ENCODE data around the gene LARGE1. TPM values are rescaled to one million over a fixed set of nuclear protein-coding genes. Genes with fewer than 3 reads are reported as not detected.

LARGE1 gene
- total and polyA plus RNA-seq, 4 experiments from 2014 or later: 0.06 to 1.1 (median 1.0) TPM; not detected in 1

- H3K27me3 Mint-ChIP-seq: no peaks in the 10 kb centered on the region
- ChIA-PET POLR2A (ENCODE audit: partially characterized antibody) (no interaction called here), CTCF (ENCODE audit: partially characterized antibody) (no interaction called here)
- no peaks in the 10 kb centered on the region for H3K4me1 ChIP-seq (ENCODE audit: insufficient read depth, low read length)
- H3K27ac ChIP-seq (ENCODE audit: low read depth, low read length): no peak overlapping the region
- no peak overlapping the region for H3K4me3 Mint-ChIP-seq
- no peaks in the 10 kb centered on the region for H3K36me3 ChIP-seq (ENCODE audit: insufficient read depth, low read length)
- no peaks in the 10 kb centered on the region for H3K36me3 Mint-ChIP-seq
- no peak overlapping the region for H3K4me3 ChIP-seq (ENCODE audit: low read length in 2 of 2)
- H3K9me3 Mint-ChIP-seq: peaks cover 0 to 14% (median 0%) of the 10 kb centered on the region in 8 donors
- no peaks in the 10 kb centered on the region for H3K27me3 ChIP-seq (ENCODE audit: insufficient read depth, low read length)
- intact Hi-C loops (cut with micrococcal nuclease): no loop called here
- DNase-seq: no peak
- H3K9me3 ChIP-seq (ENCODE audit: control insufficient read depth in 1 of 2, low read length in 2 of 2): no peaks in the 10 kb centered on the region
- H3K27ac Mint-ChIP-seq: no peak overlapping the region
- H3K4me1 Mint-ChIP-seq: peaks cover 0 to 1% (median 0%) of the 10 kb centered on the region in 4 donors
These were observed 415.2 kb downstream of the LARGE1 start for GRCh38 chr22:33504941-33505625.

GRCh38 chr22:33496112-33496511 is 424.2 kb downstream of the LARGE1 start:
- H3K9me3 Mint-ChIP-seq: peaks cover 0 to 9% (median 3%) of the 10 kb centered on the region in 8 donors
- H3K27ac ChIP-seq (ENCODE audit: low read depth, low read length): no peak overlapping the region
- no peak overlapping the region for H3K4me3 ChIP-seq (ENCODE audit: low read length in 2 of 2)
- ChIA-PET POLR2A (ENCODE audit: partially characterized antibody) (no interaction called here), CTCF (ENCODE audit: partially characterized antibody) (no interaction called here)
- no peaks in the 10 kb centered on the region for H3K27me3 ChIP-seq (ENCODE audit: insufficient read depth, low read length)
- no peaks in the 10 kb centered on the region for H3K9me3 ChIP-seq (ENCODE audit: control insufficient read depth in 1 of 2, low read length in 2 of 2)
- H3K36me3 ChIP-seq (ENCODE audit: insufficient read depth, low read length): no peaks in the 10 kb centered on the region
- no peak for DNase-seq
- intact Hi-C loops (cut with micrococcal nuclease): no loop called here
- no peak overlapping the region for H3K4me3 Mint-ChIP-seq
- H3K4me1 ChIP-seq (ENCODE audit: insufficient read depth, low read length): no peaks in the 10 kb centered on the region
- H3K27me3 Mint-ChIP-seq: no peaks in the 10 kb centered on the region
- H3K4me1 Mint-ChIP-seq: peaks cover 0 to 9% (median 4%) of the 10 kb centered on the region in 4 donors
- H3K27ac Mint-ChIP-seq: no peak overlapping the region
- no peaks in the 10 kb centered on the region for H3K36me3 Mint-ChIP-seq

GRCh38 chr22:33493476-33494205 is 426.6 kb downstream of the LARGE1 start:
- Histone ChIP-seq H3K4me1 (ENCODE audit: insufficient read depth, low read length) (no peaks in the 10 kb centered on the region), H3K4me3 (ENCODE audit: low read length in 2 of 2) (no peak overlapping the region), H3K36me3 (ENCODE audit: insufficient read depth, low read length) (no peaks in the 10 kb centered on the region), H3K27ac (ENCODE audit: low read depth, low read length) (no peak overlapping the region), H3K9me3 (ENCODE audit: control insufficient read depth in 1 of 2, low read length in 2 of 2) (no peaks in the 10 kb centered on the region), H3K27me3 (ENCODE audit: insufficient read depth, low read length) (no peaks in the 10 kb centered on the region)
- no peaks in the 10 kb centered on the region for H3K27me3 Mint-ChIP-seq
- ChIA-PET POLR2A (ENCODE audit: partially characterized antibody) (interaction anchor here (0.8 kb wide), 1 partner anchor 11 kb away, joined by 3 read pairs; no protein-coding TSS in a partner anchor), CTCF (ENCODE audit: partially characterized antibody) (no interaction called here)
- H3K27ac Mint-ChIP-seq: no peak overlapping the region
- DNase-seq: no peak
- no peak overlapping the region for H3K4me3 Mint-ChIP-seq
- H3K9me3 Mint-ChIP-seq: peaks cover 2 to 16% (median 4%) of the 10 kb centered on the region in 8 donors
- intact Hi-C loops (cut with micrococcal nuclease): no loop called here
- peaks cover 0 to 9% (median 4%) of the 10 kb centered on the region in 4 donors for H3K4me1 Mint-ChIP-seq
- no peaks in the 10 kb centered on the region for H3K36me3 Mint-ChIP-seq

DNA sequence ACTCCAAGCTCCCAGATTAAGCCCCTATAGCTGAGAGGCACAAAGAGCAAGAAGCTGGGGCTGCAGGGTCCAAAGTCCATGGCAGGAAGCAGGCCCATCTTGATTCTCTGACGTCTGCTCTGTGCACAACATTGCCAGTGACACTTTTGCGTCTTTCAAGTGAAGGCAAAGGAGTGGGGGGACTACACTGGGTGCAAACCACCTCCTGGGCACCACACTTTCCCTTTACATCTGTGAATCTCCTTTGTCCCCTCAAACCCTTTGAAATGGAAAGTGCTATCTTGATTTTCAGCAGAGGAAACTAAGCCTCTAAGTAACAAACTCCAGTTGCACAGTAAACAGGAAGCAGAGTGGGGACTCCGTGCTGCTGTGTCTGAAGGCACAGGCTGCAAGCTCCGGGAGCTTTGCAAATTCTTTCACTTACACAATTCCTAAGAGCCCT is 428.0 kb downstream of the LARGE1 start:
- Histone ChIP-seq H3K36me3 (ENCODE audit: insufficient read depth, low read length) (no peaks in the 10 kb centered on the region), H3K9me3 (ENCODE audit: control insufficient read depth in 1 of 2, low read length in 2 of 2) (no peaks in the 10 kb centered on the region), H3K27me3 (ENCODE audit: insufficient read depth, low read length) (no peaks in the 10 kb centered on the region), H3K4me3 (ENCODE audit: low read length in 2 of 2) (no peak overlapping the region), H3K4me1 (ENCODE audit: insufficient read depth, low read length) (no peaks in the 10 kb centered on the region), H3K27ac (ENCODE audit: low read depth, low read length) (no peak overlapping the region)
- ChIA-PET CTCF (ENCODE audit: partially characterized antibody) (no interaction called here), POLR2A (ENCODE audit: partially characterized antibody) (no interaction called here)
- peak overlapping the region in 4 of 7 donors; percentile 3 to 73 (median 70) for H3K27ac Mint-ChIP-seq
- H3K4me1 Mint-ChIP-seq: peaks cover 0 to 9% (median 4%) of the 10 kb centered on the region in 4 donors
- intact Hi-C loops (cut with micrococcal nuclease): no loop called here
- peak overlapping the region in 5 of 8 donors; percentile 33 to 69 (median 46) for H3K4me3 Mint-ChIP-seq
- no peaks in the 10 kb centered on the region for H3K36me3 Mint-ChIP-seq
- H3K27me3 Mint-ChIP-seq: no peaks in the 10 kb centered on the region
- H3K9me3 Mint-ChIP-seq: peaks cover 2 to 17% (median 5%) of the 10 kb centered on the region in 8 donors
- DNase-seq: no peak

DNA sequence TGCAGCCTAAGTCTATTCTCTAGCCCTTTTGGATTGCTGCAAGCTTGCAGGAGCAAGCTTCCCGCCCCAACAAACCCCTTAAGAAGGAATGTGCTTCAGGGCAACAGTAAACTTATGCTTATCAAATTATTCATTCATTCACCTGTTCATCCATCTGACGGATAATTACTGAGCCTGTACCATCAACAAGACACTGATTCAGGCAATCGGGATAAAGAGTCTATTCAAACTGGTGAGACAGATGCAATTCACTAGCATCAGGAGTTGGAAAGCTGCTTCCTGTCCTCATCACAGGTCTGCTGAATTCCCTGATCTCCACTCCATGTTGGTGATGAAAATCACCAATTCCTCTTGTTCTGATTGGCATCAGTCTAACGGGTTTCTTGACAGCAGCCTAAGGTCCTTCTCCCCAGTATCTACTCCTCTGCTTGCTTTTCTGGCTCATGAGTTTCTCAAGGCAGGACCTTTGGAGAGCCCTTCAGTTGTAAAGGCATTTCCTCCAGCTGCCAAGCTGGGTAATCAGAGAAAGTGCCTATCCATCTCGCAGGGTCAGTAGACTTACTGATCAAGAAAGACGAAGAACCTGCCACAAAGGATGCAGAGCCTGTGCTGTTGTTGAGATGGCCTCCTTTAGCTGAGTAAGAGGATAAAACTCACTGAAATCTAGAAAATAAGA is 433.1 kb downstream of the LARGE1 start:
- H3K4me3 ChIP-seq (ENCODE audit: low read length in 2 of 2): no peak overlapping the region
- no peaks in the 10 kb centered on the region for H3K4me1 ChIP-seq (ENCODE audit: insufficient read depth, low read length)
- DNase-seq: no peak
- Mint-ChIP-seq H3K9me3 (peaks cover 0 to 17% (median 6%) of the 10 kb centered on the region in 8 donors), H3K4me1 (peaks cover 0 to 6% (median 2%) of the 10 kb centered on the region in 4 donors), H3K27ac (no peak overlapping the region), H3K4me3 (no peak overlapping the region), H3K27me3 (no peaks in the 10 kb centered on the region), H3K36me3 (no peaks in the 10 kb centered on the region)
- intact Hi-C loops (cut with micrococcal nuclease): no loop called here
- ChIA-PET CTCF (ENCODE audit: partially characterized antibody) (no interaction called here), POLR2A (ENCODE audit: partially characterized antibody) (no interaction called here)
- no peaks in the 10 kb centered on the region for H3K36me3 ChIP-seq (ENCODE audit: insufficient read depth, low read length)
- no peaks in the 10 kb centered on the region for H3K27me3 ChIP-seq (ENCODE audit: insufficient read depth, low read length)
- H3K9me3 ChIP-seq (ENCODE audit: control insufficient read depth in 1 of 2, low read length in 2 of 2): no peaks in the 10 kb centered on the region
- H3K27ac ChIP-seq (ENCODE audit: low read depth, low read length): no peak overlapping the region

DNA sequence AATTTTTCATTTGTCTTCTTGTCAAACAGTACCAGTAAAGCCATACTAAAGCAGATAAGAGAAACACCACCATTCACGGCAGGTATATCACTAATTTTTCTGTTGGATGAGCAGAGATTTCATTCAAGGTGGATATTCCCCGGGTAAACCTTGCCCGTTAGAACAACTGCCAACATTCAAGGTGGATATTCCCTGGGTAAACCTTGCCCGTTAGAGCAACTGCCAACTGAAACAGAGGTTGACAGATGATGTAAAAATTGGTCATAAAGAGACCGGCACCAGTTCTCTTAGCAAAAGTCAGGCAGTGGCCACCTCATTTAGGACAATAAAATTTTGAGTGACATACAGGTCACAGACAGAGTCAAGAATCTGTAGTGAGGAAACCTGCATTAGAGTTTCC is 438.7 kb downstream of the LARGE1 start:
- ChIA-PET POLR2A (ENCODE audit: partially characterized antibody) (no interaction called here), CTCF (ENCODE audit: partially characterized antibody) (no interaction called here)
- Histone ChIP-seq H3K36me3 (ENCODE audit: insufficient read depth, low read length) (no peaks in the 10 kb centered on the region), H3K27ac (ENCODE audit: low read depth, low read length) (no peak overlapping the region), H3K27me3 (ENCODE audit: insufficient read depth, low read length) (no peaks in the 10 kb centered on the region), H3K4me1 (ENCODE audit: insufficient read depth, low read length) (no peaks in the 10 kb centered on the region), H3K4me3 (ENCODE audit: low read length in 2 of 2) (no peak overlapping the region), H3K9me3 (ENCODE audit: control insufficient read depth in 1 of 2, low read length in 2 of 2) (peaks cover 0 to 4% of the 10 kb centered on the region in 2 donors)
- H3K4me3 Mint-ChIP-seq: no peak overlapping the region
- DNase-seq: no peak
- peaks cover 0 to 5% (median under 1%) of the 10 kb centered on the region in 8 donors for H3K9me3 Mint-ChIP-seq
- H3K36me3 Mint-ChIP-seq: no peaks in the 10 kb centered on the region
- intact Hi-C loops (cut with micrococcal nuclease): no loop called here
- no peaks in the 10 kb centered on the region for H3K4me1 Mint-ChIP-seq
- no peaks in the 10 kb centered on the region for H3K27me3 Mint-ChIP-seq
- no peak overlapping the region for H3K27ac Mint-ChIP-seq
